GM18858 (cell line): ENCODE measurements around the gene CSRP1.

Experiments used
- ATAC-seq: cut with Tn5 transposase; IDR thresholded peaks from one replicate; pipeline ENCODE4 v1.9.1; 2021; ENCODE audit not compliant: unreplicated experiment

The CSRP1 gene

GRCh38 chr1:201457508-201457960, 49.4 kb downstream of the CSRP1 start:
- ATAC-seq, result no peak

DNA sequence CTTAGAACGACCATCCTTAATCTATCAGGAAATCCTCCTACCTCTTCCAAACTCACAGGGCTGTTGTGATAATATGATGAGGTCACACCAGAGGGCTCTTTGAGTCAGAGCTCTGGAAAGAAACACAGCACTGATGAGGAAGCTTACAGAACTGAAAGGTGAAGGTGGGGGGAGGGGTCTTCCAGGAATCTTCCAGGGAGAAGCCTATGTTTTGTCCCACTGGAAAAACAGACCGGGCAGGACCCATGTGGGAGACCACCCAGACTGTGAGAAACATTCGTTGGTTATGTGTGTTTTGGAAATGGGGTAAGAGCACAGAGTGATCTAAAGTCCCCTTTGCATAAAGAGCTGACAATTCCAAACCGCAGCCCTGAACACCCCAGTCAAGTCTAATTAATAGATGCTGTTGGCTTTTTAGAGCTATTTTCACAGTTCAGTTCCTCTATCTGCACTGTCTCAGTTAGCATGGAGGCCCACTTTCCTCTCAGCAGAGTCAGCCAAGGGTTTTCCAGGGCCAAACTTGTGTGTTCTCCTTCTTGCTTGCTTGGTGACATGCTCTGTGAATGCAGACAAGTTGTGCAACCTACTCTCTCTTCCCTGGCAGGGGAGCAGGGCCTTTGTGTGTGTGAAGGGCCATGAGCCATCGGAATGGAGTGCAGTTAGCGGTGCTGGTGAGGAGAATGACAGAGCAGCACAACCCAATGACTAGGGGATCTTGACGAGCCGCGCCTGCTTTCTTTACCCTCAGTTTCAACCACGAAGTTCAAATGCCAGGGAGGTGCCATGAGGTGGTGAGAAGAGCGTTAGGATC, 50.2 kb downstream of the CSRP1 start:
- no peak for ATAC-seq

DNA sequence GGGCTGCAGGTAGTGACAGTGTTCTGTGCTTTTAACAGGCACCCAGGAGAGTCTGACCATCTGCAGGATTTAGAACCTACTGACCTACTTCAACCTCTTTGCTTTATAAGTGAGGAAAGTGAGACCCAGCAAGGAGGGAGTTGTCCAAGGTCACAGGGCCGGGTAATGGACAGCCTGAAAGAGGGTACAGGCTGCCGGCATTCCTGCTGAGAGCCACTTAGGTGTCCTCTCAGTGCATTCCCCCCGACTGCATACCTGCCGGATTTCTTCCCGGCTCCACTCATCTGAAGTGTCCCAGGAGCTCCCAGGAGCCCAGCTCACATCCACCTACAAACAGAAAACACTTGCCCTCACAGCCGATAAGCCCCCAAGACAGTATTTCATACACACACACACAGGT, 51.8 kb downstream of the CSRP1 start:
- no peak for ATAC-seq

DNA sequence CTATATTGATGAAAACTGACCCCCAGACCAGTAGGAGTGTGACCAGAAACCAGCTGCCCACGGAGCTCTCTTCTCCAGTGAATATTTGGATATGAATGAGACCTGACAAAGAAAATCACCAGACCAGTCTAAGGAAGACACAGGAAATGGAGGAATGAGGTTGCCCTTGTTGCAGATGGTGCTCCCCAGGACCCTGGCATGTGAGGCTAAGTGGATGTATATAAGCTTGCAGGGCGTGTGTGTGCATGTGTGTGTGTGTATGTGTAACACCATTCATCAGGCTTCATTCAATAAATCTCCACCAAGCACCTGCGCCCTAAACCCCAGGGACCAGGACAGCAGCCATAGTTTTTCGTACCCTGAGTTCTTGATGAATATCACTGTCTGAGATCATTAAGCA, 52.3 kb downstream of the CSRP1 start:
- no peak for ATAC-seq

- no peak for ATAC-seq
Measured at GRCh38 chr1:201452866-201453265, 54.1 kb downstream of the CSRP1 start.

DNA sequence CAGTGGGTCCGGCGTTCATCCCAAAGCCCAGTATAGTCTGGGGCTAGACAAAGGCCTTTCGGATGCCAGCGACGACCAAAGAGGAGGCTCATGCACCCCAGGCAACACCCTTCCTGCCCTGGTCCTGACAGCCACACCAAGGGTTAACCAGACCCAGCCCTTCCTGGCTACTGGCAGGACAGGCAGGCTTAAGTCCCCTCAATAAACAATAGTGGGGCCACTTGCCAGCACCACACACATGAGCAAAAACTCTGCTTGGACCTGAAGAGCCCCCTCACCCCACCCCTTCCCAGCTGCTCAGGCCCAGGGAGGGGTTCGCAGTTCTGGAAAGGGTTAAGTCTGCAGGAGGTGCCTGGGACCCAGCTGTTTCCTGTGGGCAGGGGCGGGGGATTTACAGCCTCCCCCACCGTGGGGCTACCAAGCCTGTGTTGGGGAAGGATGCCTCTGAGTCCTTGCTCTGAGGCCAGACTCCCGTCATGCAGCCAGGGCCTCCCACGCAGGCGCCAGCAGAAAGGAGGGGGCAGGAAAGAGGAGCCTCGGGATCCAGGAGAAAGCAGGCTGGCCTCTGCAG, 56.1 kb downstream of the CSRP1 start:
- no peak for ATAC-seq

DNA sequence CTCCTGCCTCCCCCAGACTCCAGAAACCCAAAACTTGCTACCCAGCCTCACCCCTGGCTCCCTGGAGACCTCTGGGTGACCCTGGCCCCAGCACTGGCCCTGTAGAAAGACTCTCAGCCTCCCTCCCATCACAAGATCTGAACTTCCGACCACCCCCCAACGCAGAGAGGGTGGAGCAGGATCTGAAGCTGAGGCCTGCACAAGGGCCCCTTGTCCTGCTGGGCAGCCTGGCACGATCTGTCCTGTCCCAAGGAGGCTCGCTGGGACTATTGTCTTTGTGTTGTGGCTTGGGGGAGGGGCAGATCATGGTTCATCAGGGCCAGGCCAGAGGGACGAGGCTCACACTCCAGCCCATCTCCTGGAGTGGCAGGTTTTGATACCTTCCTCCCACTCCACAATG, 57.9 kb downstream of the CSRP1 start:
- no peak for ATAC-seq

- ATAC-seq, result no peak
Measured at GRCh38 chr1:201447903-201448871, 58.7 kb downstream of the CSRP1 start.

- ATAC-seq, result no peak
Measured at GRCh38 chr1:201445310-201445709, 61.6 kb downstream of the CSRP1 start.

GRCh38 chr1:201444792-201445191, 62.1 kb downstream of the CSRP1 start:
- ATAC-seq, result no peak

GRCh38 chr1:201443747-201444146, 63.2 kb downstream of the CSRP1 start:
- no peak for ATAC-seq

- ATAC-seq, result no peak
Measured at GRCh38 chr1:201436969-201437368, 70.0 kb downstream of the CSRP1 start.

DNA sequence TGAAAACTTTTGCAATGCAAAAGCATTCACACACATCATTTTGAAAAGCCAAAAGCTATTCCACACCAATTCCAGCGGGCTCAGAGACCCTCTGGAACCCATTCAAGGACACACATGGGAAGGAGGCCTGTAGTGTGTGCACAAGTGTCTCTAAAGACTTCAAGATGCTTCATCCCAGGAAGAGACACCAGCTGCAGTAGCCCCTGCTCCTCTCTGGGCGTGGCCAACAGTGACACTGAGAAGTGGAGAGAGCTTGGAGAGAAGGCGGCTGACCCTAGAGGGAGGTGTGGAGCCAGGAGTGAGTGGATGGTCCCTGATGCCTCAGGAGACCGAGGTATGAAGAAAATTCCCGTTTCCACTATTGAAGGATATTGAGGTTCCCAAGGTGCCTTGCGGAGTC, 70.5 kb downstream of the CSRP1 start:
- no peak for ATAC-seq

DNA sequence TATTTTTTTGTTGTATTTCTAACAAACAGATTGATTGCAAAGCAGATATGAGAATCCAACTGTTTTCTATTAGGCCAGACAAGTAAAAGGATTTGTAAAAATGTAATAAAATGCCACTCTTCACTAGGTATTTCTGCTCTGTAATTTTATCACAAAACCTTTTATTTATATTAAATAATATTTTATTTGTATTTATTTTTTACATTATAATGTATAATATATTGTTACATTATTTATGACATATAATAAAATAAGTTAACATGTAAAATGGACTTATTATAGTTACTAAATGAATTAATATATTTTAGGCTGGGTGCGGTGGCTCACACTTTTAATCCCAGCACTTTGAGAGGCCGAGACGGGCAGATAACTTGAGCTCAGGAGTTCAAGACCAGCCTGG, 72.7 kb downstream of the CSRP1 start:
- ATAC-seq, result no peak

DNA sequence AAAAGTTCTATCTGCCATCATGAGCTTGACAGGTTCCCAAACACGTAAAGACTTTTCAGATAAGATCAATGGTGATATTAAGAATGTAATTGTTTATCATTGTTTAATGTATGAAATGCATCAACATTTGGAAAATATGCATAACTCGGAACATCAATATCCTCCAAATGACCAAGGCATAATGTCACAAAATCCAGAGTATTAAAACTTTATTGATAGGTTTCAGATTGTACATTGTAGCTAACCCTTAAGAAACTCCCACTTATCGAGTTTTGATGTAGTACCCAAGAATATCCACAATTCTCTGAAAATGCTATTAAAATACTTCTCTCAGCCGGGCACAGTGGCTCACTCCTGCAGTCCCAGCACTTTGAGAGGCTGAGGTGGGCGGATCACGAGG, 73.3 kb downstream of the CSRP1 start:
- ATAC-seq, result no peak
